ENCODE data around the gene STEAP4.

Gene STEAP4

GRCh38 chr7:88322151-88322550, 15.5 kb upstream of the STEAP4 start:
- ATAC-seq (no peak), DNase-seq (no peak)
- Mint-ChIP-seq H3K27me3 (peaks cover 32% of the 10 kb centered on the region), H3K4me3 (no peak overlapping the region), H3K9me3 (peaks cover 0 to 7% of the 10 kb centered on the region in 2 donors), H3K27ac (no peak overlapping the region), H3K4me1 (peaks cover 8% of the 10 kb centered on the region)

DNA sequence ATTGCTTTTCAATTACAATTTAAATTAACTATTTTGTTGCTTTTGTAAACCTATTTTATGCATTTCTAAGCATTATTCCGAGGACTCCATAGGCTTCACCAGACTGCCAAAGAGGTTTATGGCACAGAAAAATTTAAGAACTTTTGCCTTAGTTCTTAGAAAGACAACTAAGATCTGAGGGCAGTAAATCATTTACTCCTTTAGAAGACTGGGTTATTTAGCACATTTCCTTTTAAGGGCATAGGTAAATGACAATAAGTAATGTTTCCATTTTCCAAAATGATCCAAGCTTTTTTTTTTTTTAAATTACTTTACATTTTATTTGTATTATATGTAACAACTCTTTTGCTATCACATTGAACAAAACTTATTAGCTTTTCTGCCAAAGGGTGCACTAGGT, 15.0 kb upstream of the STEAP4 start:
- Mint-ChIP-seq H3K4me3 (no peak overlapping the region), H3K4me1 (peaks cover 8% of the 10 kb centered on the region), H3K27me3 (peaks cover 32% of the 10 kb centered on the region), H3K9me3 (peaks cover 0 to 7% of the 10 kb centered on the region in 2 donors), H3K27ac (no peak overlapping the region)
- DNase-seq = no peak
- no peak for ATAC-seq

GRCh38 chr7:88318196-88318595, 11.5 kb upstream of the STEAP4 start:
- DNase-seq (no peak), ATAC-seq (no peak)
- Mint-ChIP-seq H3K4me1 (no peaks in the 10 kb centered on the region), H3K4me3 (no peak overlapping the region), H3K9me3 (no peaks in the 10 kb centered on the region), H3K27ac (no peak overlapping the region), H3K27me3 (peaks cover 24% of the 10 kb centered on the region)

GRCh38 chr7:88317422-88317821, 10.7 kb upstream of the STEAP4 start:
- H3K4me3 Mint-ChIP-seq = no peak overlapping the region
- no peak for DNase-seq
- H3K9me3 Mint-ChIP-seq = no peaks in the 10 kb centered on the region
- H3K27ac Mint-ChIP-seq = no peak overlapping the region
- no peak for ATAC-seq
- peaks cover 17% of the 10 kb centered on the region for H3K27me3 Mint-ChIP-seq
- no peaks in the 10 kb centered on the region for H3K4me1 Mint-ChIP-seq

- no peak for ATAC-seq
- H3K27me3 Mint-ChIP-seq = peaks cover 16% of the 10 kb centered on the region
- H3K9me3 Mint-ChIP-seq = no peaks in the 10 kb centered on the region
- DNase-seq = no peak
- no peaks in the 10 kb centered on the region for H3K4me1 Mint-ChIP-seq
- no peak overlapping the region for H3K4me3 Mint-ChIP-seq
- H3K27ac Mint-ChIP-seq = no peak overlapping the region
These were observed 9.8 kb upstream of the STEAP4 start for GRCh38 chr7:88316456-88316855.

GRCh38 chr7:88315522-88315921, 8.8 kb upstream of the STEAP4 start:
- Mint-ChIP-seq H3K27me3 (peaks cover 24% of the 10 kb centered on the region), H3K4me3 (no peak overlapping the region), H3K4me1 (no peaks in the 10 kb centered on the region), H3K9me3 (no peaks in the 10 kb centered on the region), H3K27ac (peak overlapping the region in 1 of 2 donors; percentile 32)
- ATAC-seq (no peak), DNase-seq (no peak)

GRCh38 chr7:88314061-88314491, 7.4 kb upstream of the STEAP4 start:
- Mint-ChIP-seq H3K4me1 (no peaks in the 10 kb centered on the region), H3K9me3 (no peaks in the 10 kb centered on the region), H3K4me3 (no peak overlapping the region), H3K27me3 (peaks cover 18% of the 10 kb centered on the region), H3K27ac (no peak overlapping the region)
- DNase-seq = no peak
- no peak for ATAC-seq

- peaks cover 23% of the 10 kb centered on the region for H3K27me3 Mint-ChIP-seq
- no peak for ATAC-seq
- H3K4me3 Mint-ChIP-seq = no peak overlapping the region
- no peaks in the 10 kb centered on the region for H3K9me3 Mint-ChIP-seq
- no peak overlapping the region for H3K27ac Mint-ChIP-seq
- DNase-seq = no peak
- no peaks in the 10 kb centered on the region for H3K4me1 Mint-ChIP-seq
These were observed 5.5 kb upstream of the STEAP4 start for GRCh38 chr7:88312061-88312663.

DNA sequence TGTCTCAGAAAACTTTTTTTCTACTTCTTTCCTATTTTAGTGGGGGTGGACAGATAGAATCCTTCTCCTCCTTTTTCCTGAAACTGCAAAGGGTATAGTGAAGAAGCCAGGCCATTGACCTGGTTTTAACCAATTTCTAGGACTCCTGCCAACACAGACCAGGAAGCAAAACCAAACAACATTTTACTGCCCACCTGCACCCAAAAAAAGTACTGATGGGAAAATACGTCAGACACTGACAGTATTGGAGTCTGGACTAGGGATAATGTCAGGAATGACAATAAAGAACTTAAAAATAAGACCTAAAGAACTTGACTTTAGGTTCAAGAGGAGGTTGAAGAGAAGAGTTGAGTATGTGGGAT, 5.0 kb upstream of the STEAP4 start:
- H3K9me3 Mint-ChIP-seq = no peaks in the 10 kb centered on the region
- ATAC-seq (no peak), DNase-seq (no peak)
- peaks cover 4% of the 10 kb centered on the region for H3K4me1 Mint-ChIP-seq
- H3K27ac Mint-ChIP-seq = no peak overlapping the region
- H3K27me3 Mint-ChIP-seq = peaks cover 28% of the 10 kb centered on the region
- H3K4me3 Mint-ChIP-seq = no peak overlapping the region

GRCh38 chr7:88310956-88311674, 4.4 kb upstream of the STEAP4 start:
- Mint-ChIP-seq H3K27ac (no peak overlapping the region), H3K27me3 (peaks cover 33% of the 10 kb centered on the region), H3K4me3 (no peak overlapping the region), H3K9me3 (no peaks in the 10 kb centered on the region), H3K4me1 (peaks cover 8% of the 10 kb centered on the region)
- DNase-seq = no peak
- ATAC-seq = no peak

DNA sequence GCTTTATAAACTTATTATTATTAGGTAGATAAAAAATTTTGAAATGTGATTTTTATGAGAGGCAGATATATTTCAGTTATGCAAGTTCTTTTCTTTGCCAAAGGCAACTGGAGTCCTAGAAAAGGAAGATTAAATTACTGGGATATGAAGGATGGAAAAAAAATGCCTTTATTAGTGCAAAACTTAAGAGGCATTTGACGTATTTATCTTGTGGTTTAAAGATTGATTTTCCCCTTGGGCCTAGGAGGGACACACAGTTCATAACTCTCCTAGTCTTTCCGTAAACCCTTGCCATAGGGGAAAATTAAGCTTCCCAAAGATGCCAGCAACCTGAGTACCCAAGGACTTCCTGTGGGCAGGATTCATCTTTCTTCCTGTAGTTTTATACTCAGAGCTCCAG, 3.1 kb upstream of the STEAP4 start:
- Mint-ChIP-seq H3K27me3 (peaks cover 40% of the 10 kb centered on the region), H3K27ac (no peak overlapping the region), H3K4me3 (no peak overlapping the region), H3K9me3 (no peaks in the 10 kb centered on the region), H3K4me1 (peaks cover 8% of the 10 kb centered on the region)
- DNase-seq = no peak
- no peak for ATAC-seq

DNA sequence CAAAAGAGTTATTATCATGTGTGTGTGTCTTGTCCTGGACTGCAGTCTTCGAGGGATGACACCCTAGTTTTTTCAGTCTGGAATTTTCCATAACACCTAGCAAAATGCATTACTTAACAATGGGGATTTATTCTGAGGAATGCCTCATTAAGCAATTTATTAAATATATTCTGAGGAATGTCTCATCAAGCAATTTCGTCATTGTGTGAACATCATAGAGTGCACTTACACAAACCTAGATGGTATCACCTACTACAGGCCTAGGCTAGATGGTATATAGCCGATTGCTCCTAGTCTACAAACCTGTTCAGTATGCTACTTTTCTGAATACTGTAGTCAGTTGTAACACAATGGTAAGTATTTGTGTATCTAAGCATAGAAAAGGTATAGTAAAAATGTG, 1.1 kb upstream of the STEAP4 start:
- no peak overlapping the region for H3K27ac Mint-ChIP-seq
- ATAC-seq = no peak

DNA sequence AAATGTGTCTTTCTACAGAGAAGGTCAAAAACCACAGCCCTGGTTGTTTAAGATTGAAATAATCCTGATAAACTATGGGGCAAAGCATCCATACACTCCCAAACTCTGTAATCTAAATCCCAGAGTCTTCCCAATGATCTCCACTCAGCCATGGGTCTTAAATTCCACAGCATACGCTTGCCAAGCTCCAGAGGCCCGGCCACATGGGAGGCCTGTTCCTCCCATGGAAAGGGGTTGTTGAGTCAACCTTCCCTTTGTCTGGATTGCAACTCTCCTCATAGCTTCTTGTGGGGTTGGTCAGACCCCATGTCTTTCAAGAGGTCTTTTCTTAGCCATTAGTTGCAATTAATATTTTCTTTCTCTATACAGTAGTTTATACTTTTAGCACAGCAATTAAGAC, 718 bp upstream of the STEAP4 start:
- Mint-ChIP-seq H3K4me1 (peaks cover 8% of the 10 kb centered on the region), H3K9me3 (no peaks in the 10 kb centered on the region), H3K4me3 (no peak overlapping the region)

More for the DNA sequence above, 1.1 kb upstream of the STEAP4 start:
- Mint-ChIP-seq H3K4me3 (no peak overlapping the region), H3K9me3 (no peaks in the 10 kb centered on the region), H3K27me3 (peaks cover 40% of the 10 kb centered on the region), H3K4me1 (peaks cover 8% of the 10 kb centered on the region)
- DNase-seq = no peak

GRCh38 chr7:88305044-88305443, 1.6 kb downstream of the STEAP4 start:
- no peak overlapping the region for H3K4me3 Mint-ChIP-seq
- H3K4me1 Mint-ChIP-seq = peaks cover 8% of the 10 kb centered on the region
- DNase-seq = no peak
- H3K9me3 Mint-ChIP-seq = no peaks in the 10 kb centered on the region
- H3K27ac Mint-ChIP-seq = no peak overlapping the region
- H3K27me3 Mint-ChIP-seq = peaks cover 50% of the 10 kb centered on the region
- no peak for ATAC-seq

More for the DNA sequence above, 718 bp upstream of the STEAP4 start:
- ATAC-seq (no peak), DNase-seq (no peak)
- Mint-ChIP-seq H3K27ac (no peak overlapping the region), H3K27me3 (peaks cover 42% of the 10 kb centered on the region)

DNA sequence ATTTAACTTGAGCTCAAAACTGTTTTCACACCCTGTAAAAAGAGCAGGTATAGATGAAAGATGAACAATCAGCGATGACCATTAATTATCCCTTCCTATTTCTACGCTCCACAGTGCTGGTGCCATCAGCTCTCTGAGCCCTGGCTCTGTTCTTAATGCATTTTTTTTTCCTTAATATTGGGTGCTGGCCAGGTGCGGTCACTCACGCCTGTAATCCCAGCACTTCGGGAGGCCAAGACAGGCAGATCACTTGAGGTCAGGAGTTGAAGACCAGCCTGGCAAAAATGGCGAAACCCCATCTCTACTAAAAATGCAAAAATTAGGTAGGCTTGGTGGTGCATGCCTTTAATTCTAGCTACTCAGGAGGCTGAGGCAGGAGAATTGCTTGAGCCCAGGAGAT, 4.2 kb downstream of the STEAP4 start:
- no peak overlapping the region for H3K4me3 Mint-ChIP-seq
- H3K4me1 Mint-ChIP-seq = peaks cover 8% of the 10 kb centered on the region
- DNase-seq = no peak
- no peak for ATAC-seq
- no peak overlapping the region for H3K27ac Mint-ChIP-seq
- peaks cover 43% of the 10 kb centered on the region for H3K27me3 Mint-ChIP-seq
- H3K9me3 Mint-ChIP-seq = no peaks in the 10 kb centered on the region

DNA sequence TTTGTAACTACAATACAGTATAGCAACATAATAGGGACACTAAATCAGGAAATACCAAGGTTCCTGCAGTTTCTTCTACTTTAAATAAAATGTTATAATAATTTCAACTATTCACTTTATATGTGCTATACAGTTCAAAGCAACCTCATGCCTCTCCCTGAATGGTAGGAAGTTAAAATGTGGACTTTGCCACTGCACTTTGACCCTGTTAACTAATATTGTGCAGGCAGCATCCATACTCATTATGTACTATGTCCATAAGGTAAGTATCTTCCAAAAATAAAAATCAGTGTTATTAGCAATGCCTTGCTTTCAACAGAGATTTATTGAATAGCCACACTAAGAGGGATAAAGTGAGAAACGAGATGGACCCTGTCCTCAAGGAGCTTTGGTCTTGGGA, 4.8 kb downstream of the STEAP4 start:
- peaks cover 7% of the 10 kb centered on the region for H3K4me1 Mint-ChIP-seq
- no peak overlapping the region for H3K27ac Mint-ChIP-seq
- no peak overlapping the region for H3K4me3 Mint-ChIP-seq
- DNase-seq (no peak), ATAC-seq (no peak)
- peaks cover 37% of the 10 kb centered on the region for H3K27me3 Mint-ChIP-seq
- H3K9me3 Mint-ChIP-seq = no peaks in the 10 kb centered on the region
